ENCODE results near the gene ARL6IP6. TPM values are rescaled to one million over a fixed set of nuclear protein-coding genes. Genes with fewer than 3 reads are reported as not detected.
"Not testable (repeated sequence)": the region's sequence is repeated elsewhere in the genome, so short reads cannot be mapped to it uniquely, and the experiment has no call there.

ARL6IP6 gene
- total and polyA plus RNA-seq, 7 donors, result 5.4 to 18.2 (median 10.3) TPM

GRCh38 chr2:152740743-152741328 is 22.4 kb downstream of the ARL6IP6 start:
- no peak overlapping the region for H3K4me3 ChIP-seq
- peaks cover 0 to 13% (median 2%) of the 10 kb centered on the region in 4 donors for H3K4me1 ChIP-seq
- H3K9me3 ChIP-seq, result no peaks in the 10 kb centered on the region
- H3K27ac ChIP-seq, result no peak overlapping the region
- peak; percentile 37 to 84 (median 70) for TF ChIP-seq CTCF (IDR thresholded peaks at IDR 0.05)
- no peak for TF ChIP-seq EP300 (IDR thresholded peaks at IDR 0.05)
- TF ChIP-seq POLR2AphosphoS5 (IDR thresholded peaks at IDR 0.05), result no peak
- no peak for TF ChIP-seq POLR2A (IDR thresholded peaks at IDR 0.05)
- intact Hi-C loops (cut with DNase I), result no loop called here
- 37 to 43% methylated on average over 2 of the region's 2 CpGs for WGBS, 2 donors
- peaks cover 0 to 37% (median 4%) of the 10 kb centered on the region in 4 donors for H3K36me3 ChIP-seq
- no peak for DNase-seq
- no peaks in the 10 kb centered on the region for H3K27me3 ChIP-seq

GRCh38 chr2:152743002-152743401 is 24.6 kb downstream of the ARL6IP6 start:
- 50 to 71% methylated on average over 3 of the region's 3 CpGs for WGBS, 2 donors
- no peak overlapping the region for H3K27ac ChIP-seq
- no peak overlapping the region for H3K4me3 ChIP-seq
- no peaks in the 10 kb centered on the region for H3K27me3 ChIP-seq
- H3K4me1 ChIP-seq, result peaks cover 0 to 17% (median 4%) of the 10 kb centered on the region in 4 donors
- TF ChIP-seq CTCF (IDR thresholded peaks at IDR 0.05), result peak in 1 of 4 experiments; percentile 44
- no peak for TF ChIP-seq POLR2A (IDR thresholded peaks at IDR 0.05)
- intact Hi-C loops (cut with DNase I), result no loop called here
- no peaks in the 10 kb centered on the region for H3K9me3 ChIP-seq
- no peak for DNase-seq
- H3K36me3 ChIP-seq, result peaks cover 0 to 15% (median 1%) of the 10 kb centered on the region in 4 donors

DNA sequence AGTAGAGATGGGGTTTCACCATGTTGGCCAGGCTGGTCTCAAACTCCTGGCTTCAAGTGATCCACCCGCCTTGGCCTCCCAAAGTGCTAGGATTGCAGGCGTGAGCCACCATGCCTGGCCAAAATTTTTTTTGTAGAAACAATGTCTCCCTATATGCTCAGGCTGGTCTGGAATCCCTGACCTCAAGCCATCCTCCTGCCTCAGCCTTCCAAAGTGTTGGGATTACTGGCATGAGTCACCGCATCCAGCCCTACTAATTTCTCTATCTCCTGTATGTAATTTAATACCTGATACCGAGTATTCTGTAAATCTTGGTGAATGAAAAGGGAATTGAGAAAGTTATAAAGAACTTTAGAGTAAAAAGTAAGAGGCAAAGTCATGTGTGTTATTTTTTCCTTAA is 29.3 kb downstream of the ARL6IP6 start:
- WGBS, 2 donors, result 94% methylated on average over 4 of the region's 4 CpGs
- DNase-seq; H3K9me3 ChIP-seq; H3K27me3 ChIP-seq; H3K36me3 ChIP-seq; H3K27ac ChIP-seq; intact Hi-C loops (cut with DNase I); H3K4me3 ChIP-seq: not testable (repeated sequence)
- H3K4me1 ChIP-seq, result peaks cover 0 to 17% (median 4%) of the 10 kb centered on the region in 4 donors

DNA sequence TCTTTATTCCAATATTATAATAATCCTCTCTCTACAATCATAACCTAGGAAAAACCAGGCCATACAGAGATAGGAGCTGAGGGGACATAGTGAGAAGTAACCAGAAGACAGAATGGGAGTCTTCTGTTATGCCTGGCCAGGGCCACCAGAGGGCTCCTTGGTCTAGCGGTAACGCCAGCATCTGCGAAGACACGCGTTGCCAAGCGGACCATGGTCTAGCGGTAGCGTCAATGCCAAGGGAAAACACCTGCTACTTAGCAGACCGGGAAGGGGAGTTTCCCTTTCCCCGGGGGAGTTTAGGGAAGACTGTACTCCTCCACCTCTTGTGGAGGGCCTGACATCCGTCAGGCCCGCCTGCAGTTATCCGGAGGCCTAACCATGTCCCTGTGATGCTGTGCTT is 36.6 kb downstream of the ARL6IP6 start:
- H3K9me3 ChIP-seq, result no peaks in the 10 kb centered on the region
- no peak overlapping the region for H3K4me3 ChIP-seq
- DNase-seq, result no peak
- no peaks in the 10 kb centered on the region for H3K4me1 ChIP-seq
- peak in 2 of 4 experiments; percentile 24 to 38 for TF ChIP-seq CTCF (IDR thresholded peaks at IDR 0.05)
- no peak for TF ChIP-seq EP300 (IDR thresholded peaks at IDR 0.05)
- no peak for TF ChIP-seq POLR2AphosphoS5 (IDR thresholded peaks at IDR 0.05)
- no peak for TF ChIP-seq POLR2A (IDR thresholded peaks at IDR 0.05)
- H3K27ac ChIP-seq, result no peak overlapping the region
- WGBS, 2 donors, result 93 to 97% methylated on average over 13 of the region's 13 CpGs
- peaks cover 0 to 36% (median 2%) of the 10 kb centered on the region in 4 donors for H3K36me3 ChIP-seq
- no peaks in the 10 kb centered on the region for H3K27me3 ChIP-seq
- intact Hi-C loops (cut with DNase I), result loop anchor here (5.0 to 10.0 kb wide), 3 partner anchors 170 to 762 kb away; partner anchors contain the start of gene RPRM

DNA sequence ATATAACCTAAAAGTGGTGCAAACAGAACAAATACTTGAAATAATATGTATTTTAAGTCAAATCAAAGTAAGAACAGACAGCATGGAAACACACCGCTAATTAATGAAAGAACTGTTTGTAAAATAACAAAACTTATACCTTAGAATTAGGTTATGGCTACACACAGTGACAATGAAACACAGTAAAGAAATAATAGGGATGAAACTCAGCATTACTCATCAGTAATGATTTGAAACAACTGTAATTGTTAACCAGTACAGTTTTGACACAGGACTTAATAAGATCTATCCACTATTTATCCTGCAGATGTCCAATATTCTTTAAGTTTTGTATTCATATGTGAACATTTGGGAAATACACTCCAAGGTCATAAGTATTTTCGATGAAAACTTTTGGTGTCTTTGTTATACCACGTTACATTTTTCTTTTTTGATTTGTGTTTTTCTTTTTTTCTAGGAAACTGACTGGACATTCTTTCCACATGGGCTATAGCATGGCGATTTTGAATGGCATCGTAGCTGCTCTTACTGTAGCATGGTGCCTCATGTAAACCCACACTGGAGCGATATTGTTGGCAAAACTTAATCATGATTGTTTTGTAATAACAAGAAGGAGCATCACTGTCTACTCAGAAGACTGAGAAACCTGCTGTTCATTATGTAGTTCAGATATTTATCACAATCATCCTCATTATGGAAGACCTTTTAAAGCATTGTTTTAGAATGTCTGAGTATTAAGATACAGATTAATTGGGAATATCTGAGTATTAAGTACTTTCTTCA is 41.1 kb downstream of the ARL6IP6 start:
- Histone ChIP-seq H3K4me1 (no peaks in the 10 kb centered on the region), H3K36me3 (peaks cover 0 to 28% (median 0%) of the 10 kb centered on the region in 4 donors), H3K4me3 (no peak overlapping the region), H3K27ac (no peak overlapping the region), H3K27me3 (no peaks in the 10 kb centered on the region), H3K9me3 (no peaks in the 10 kb centered on the region)
- WGBS, 2 donors, result 96 to 97% methylated on average over 6 of the region's 6 CpGs
- intact Hi-C loops (cut with DNase I), result loop anchor here (5.0 to 10.0 kb wide), 3 partner anchors 165 to 758 kb away; partner anchors contain the start of gene RPRM
- no peak for TF ChIP-seq POLR2A (IDR thresholded peaks at IDR 0.05)
- no peak for TF ChIP-seq POLR2AphosphoS5 (IDR thresholded peaks at IDR 0.05)
- DNase-seq, result no peak
